ENCODE results near the gene DNAJC24.

GRCh38 chr11:31437742-31438435 lies 68.2 kb downstream of the DNAJC24 start:
- TF ChIP-seq CTCF (IDR thresholded peaks at IDR 0.05) (no peak), POLR2A (IDR thresholded peaks at IDR 0.05) (no peak)

Measured in tibial nerve (tissue), 3 donors.